ENCODE data around the gene NEGR1.

NEGR1 gene

GRCh38 chr1:72207059-72207458, 75.3 kb downstream of the NEGR1 start:
- Histone ChIP-seq H3K4me3 (IDR thresholded peaks at IDR 0.05; ENCODE audit: insufficient read depth, low read depth, low read length) (no peak overlapping the region), H3K79me2 (ENCODE audit: insufficient read depth, low read depth) (no peaks in the 10 kb centered on the region), H3K4me2 (no peak overlapping the region), H3K4me1 (ENCODE audit: low read depth, poor library complexity, severe bottlenecking) (no peaks in the 10 kb centered on the region), H3K27me3 (ENCODE audit: insufficient read depth, low read depth) (no peaks in the 10 kb centered on the region), H4K20me1 (ENCODE audit: insufficient read depth) (no peaks in the 10 kb centered on the region), H3K36me3 (ENCODE audit: insufficient read depth) (no peaks in the 10 kb centered on the region), H3K27ac (no peak overlapping the region), H2AFZ (ENCODE audit: low read depth) (no peak overlapping the region), H3K9ac (no peak overlapping the region)
- no peak for TF ChIP-seq CTCF (conservative IDR thresholded peaks at IDR 0.05; ENCODE audit: low read depth, low read length)

DNA sequence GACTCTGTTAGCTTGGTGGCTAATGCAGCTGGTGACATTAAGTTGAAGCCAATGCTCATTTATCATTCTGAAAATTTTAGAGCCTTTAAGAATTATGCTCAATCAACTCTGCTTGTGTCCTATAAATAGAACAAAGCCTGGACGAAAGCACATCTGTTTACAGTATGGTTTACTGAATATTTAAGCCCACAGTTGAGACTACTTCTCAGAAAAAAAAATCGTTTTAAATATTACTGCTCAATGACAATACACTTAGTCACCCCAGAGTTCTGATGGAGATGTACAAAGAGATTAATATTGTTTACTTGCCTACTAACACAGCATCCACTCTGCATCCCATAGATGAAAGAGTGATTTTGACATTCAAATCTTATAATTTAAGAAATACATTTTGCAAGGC, 79.6 kb downstream of the NEGR1 start:
- TF ChIP-seq CTCF (conservative IDR thresholded peaks at IDR 0.05; ENCODE audit: low read depth, low read length): no peak
- Histone ChIP-seq H3K4me1 (ENCODE audit: low read depth, poor library complexity, severe bottlenecking) (no peaks in the 10 kb centered on the region), H3K9ac (no peak overlapping the region), H3K27ac (no peak overlapping the region), H3K27me3 (ENCODE audit: insufficient read depth, low read depth) (no peaks in the 10 kb centered on the region), H2AFZ (ENCODE audit: low read depth) (no peak overlapping the region), H3K79me2 (ENCODE audit: insufficient read depth, low read depth) (no peaks in the 10 kb centered on the region), H3K4me2 (no peak overlapping the region), H3K4me3 (IDR thresholded peaks at IDR 0.05; ENCODE audit: insufficient read depth, low read depth, low read length) (no peak overlapping the region), H4K20me1 (ENCODE audit: insufficient read depth) (no peaks in the 10 kb centered on the region), H3K36me3 (ENCODE audit: insufficient read depth) (no peaks in the 10 kb centered on the region)

GRCh38 chr1:72197786-72198185, 84.6 kb downstream of the NEGR1 start:
- Histone ChIP-seq H2AFZ (ENCODE audit: low read depth) (no peak overlapping the region), H3K27me3 (ENCODE audit: insufficient read depth, low read depth) (no peaks in the 10 kb centered on the region), H3K9ac (no peak overlapping the region), H3K4me3 (IDR thresholded peaks at IDR 0.05; ENCODE audit: insufficient read depth, low read depth, low read length) (no peak overlapping the region), H3K4me2 (no peak overlapping the region), H3K36me3 (ENCODE audit: insufficient read depth) (no peaks in the 10 kb centered on the region), H4K20me1 (ENCODE audit: insufficient read depth) (no peaks in the 10 kb centered on the region), H3K79me2 (ENCODE audit: insufficient read depth, low read depth) (no peaks in the 10 kb centered on the region), H3K27ac (no peak overlapping the region), H3K4me1 (ENCODE audit: low read depth, poor library complexity, severe bottlenecking) (no peaks in the 10 kb centered on the region)
- TF ChIP-seq CTCF (conservative IDR thresholded peaks at IDR 0.05; ENCODE audit: low read depth, low read length): no peak

- Histone ChIP-seq H3K27ac (no peak overlapping the region), H3K9ac (no peak overlapping the region), H2AFZ (ENCODE audit: low read depth) (no peak overlapping the region), H3K27me3 (ENCODE audit: insufficient read depth, low read depth) (no peaks in the 10 kb centered on the region), H3K79me2 (ENCODE audit: insufficient read depth, low read depth) (no peaks in the 10 kb centered on the region), H3K4me3 (IDR thresholded peaks at IDR 0.05; ENCODE audit: insufficient read depth, low read depth, low read length) (no peak overlapping the region), H3K4me1 (ENCODE audit: low read depth, poor library complexity, severe bottlenecking) (no peaks in the 10 kb centered on the region), H4K20me1 (ENCODE audit: insufficient read depth) (no peaks in the 10 kb centered on the region), H3K4me2 (no peak overlapping the region), H3K36me3 (ENCODE audit: insufficient read depth) (no peaks in the 10 kb centered on the region)
- no peak for TF ChIP-seq CTCF (conservative IDR thresholded peaks at IDR 0.05; ENCODE audit: low read depth, low read length)
These were observed 95.5 kb downstream of the NEGR1 start for GRCh38 chr1:72186733-72187307.

All from KMS-11 (cell line).